H1 (cell line): ENCODE measurements around the gene GALK1. TPM values are rescaled to one million over a fixed set of nuclear protein-coding genes. Genes with fewer than 3 reads are reported as not detected.

Source experiments
- CTCF ChIA-PET: fragments of 300-600 bp; sonication (Branson Sonifier 250); formaldehyde crosslinking; loops from one replicate; lab custom pipeline; 2021; ENCODE audit not compliant: partially characterized antibody; lab: Charles Lee
- POLR2A ChIA-PET: fragments of 300-600 bp; sonication (Branson Sonifier 250); formaldehyde crosslinking; loops from one replicate; lab custom pipeline; 2021; ENCODE audit warnings: inconsistent platforms; ENCODE audit not compliant: partially characterized antibody; lab: Charles Lee
- DNase-seq, 2 experiments: peaks; one replicate each; pipeline versions ENCODE4 v3.0.0 to v3.0.0-alpha.2; 2010 to 2022; ENCODE audit warnings: low spot score in 2 of 2, low read depth in 1 of 2, mixed read lengths in 1 of 2
- FAIRE-seq: peaks from 2 replicates; lab custom pipeline; 2011; peaks lifted over from hg19 to GRCh38; lab: Jason Lieb, UNC
- H2AFZ ChIP-seq: 2 replicates; pipeline ENCODE4 v1.8.1; 2012; ENCODE audit warnings: low read length, inconsistent platforms
- H2AK5ac ChIP-seq: 2 replicates; pipeline ENCODE4 v1.6.1; 2013; ENCODE audit warnings: low read depth, low read length
- H2BK120ac ChIP-seq: replicated peaks from 2 replicates; pipeline ENCODE3; 2013; ENCODE audit warnings: low read depth, low read length, inconsistent platforms
- H2BK12ac ChIP-seq: 2 replicates; pipeline ENCODE4 v1.6.1; 2013; ENCODE audit warnings: low read depth, low read length
- H2BK15ac ChIP-seq: 2 replicates; pipeline ENCODE4 v1.6.1; 2013; ENCODE audit warnings: low read length
- H2BK20ac ChIP-seq: 2 replicates; pipeline ENCODE4 v1.6.1; 2013; ENCODE audit warnings: low read length
- H2BK5ac ChIP-seq: 2 replicates; pipeline ENCODE4 v1.6.1; 2013; ENCODE audit warnings: low read depth, low read length
- H3K14ac ChIP-seq: 2 replicates; pipeline ENCODE4 v1.6.1; 2013; ENCODE audit warnings: inconsistent platforms; ENCODE audit not compliant: insufficient read length
- H3K18ac ChIP-seq: 2 replicates; pipeline ENCODE4 v1.6.1; 2013; ENCODE audit warnings: low read length; ENCODE audit errors: extremely low read depth
- H3K23ac ChIP-seq: 2 replicates; pipeline ENCODE4 v1.6.1; 2013; ENCODE audit warnings: inconsistent platforms; ENCODE audit not compliant: insufficient read length
- H3K23me2 ChIP-seq: 2 replicates; pipeline ENCODE4 v1.6.1; 2013; ENCODE audit warnings: low read depth, low read length
- H3K27ac ChIP-seq: 2 replicates; pipeline ENCODE4 v1.6.1; 2011; ENCODE audit warnings: low read depth, low read length, inconsistent platforms
- H3K27me3 ChIP-seq, 4 experiments: replicated peaks in 1 of 4; 1 replicate in 1 of 4; 2 replicates in 3 of 4; pipeline versions ENCODE4 v1.6.1 to v1.8.1; 2011 to 2013; ENCODE audit warnings: low read length in 3 of 4, mild to moderate bottlenecking in 3 of 4, inconsistent platforms in 2 of 4, mixed read lengths in 2 of 4, moderate library complexity in 1 of 4; ENCODE audit not compliant: control insufficient read depth in 3 of 4, insufficient read depth in 3 of 4; ENCODE audit errors: extremely low read depth in 1 of 4
- H3K36me3 ChIP-seq, 4 experiments: 2 replicates each; pipeline versions ENCODE4 v1.6.1 to v1.8.1; 2011 to 2013; ENCODE audit warnings: mild to moderate bottlenecking in 4 of 4, low read length in 3 of 4, moderate library complexity in 2 of 4, control low read depth in 1 of 4, inconsistent platforms in 1 of 4; ENCODE audit not compliant: insufficient read depth in 4 of 4, control insufficient read depth in 2 of 4
- H3K4ac ChIP-seq: replicated peaks from 2 replicates; pipeline ENCODE3; 2013; ENCODE audit warnings: low read length, low read depth, mixed read lengths, inconsistent platforms; ENCODE audit not compliant: insufficient read length
- H3K4me1 ChIP-seq, 4 experiments: replicated peaks in 1 of 4; 1 replicate in 1 of 4; 2 replicates in 3 of 4; pipeline versions ENCODE4 v1.6.1 to v1.8.1; 2011 to 2013; ENCODE audit warnings: low read length in 3 of 4, inconsistent platforms in 2 of 4, mixed read lengths in 1 of 4; ENCODE audit not compliant: insufficient read depth in 4 of 4, control insufficient read depth in 3 of 4
- H3K4me2 ChIP-seq, 2 experiments: 2 replicates each; pipeline versions ENCODE4 v1.6.1 to v1.8.1; 2011 to 2013; ENCODE audit warnings: low read depth in 2 of 2, low read length in 2 of 2, control low read depth in 1 of 2, inconsistent platforms in 1 of 2, mild to moderate bottlenecking in 1 of 2; ENCODE audit not compliant: insufficient read depth in 1 of 2
- H3K4me3 ChIP-seq, 4 experiments: fragments of 200-600, 300-600 bp in 1 of 4; sonication (generic), shearing (Covaris generic), sonication (Bioruptor Twin) in 1 of 4; 2 replicates each; pipeline versions ENCODE4 v1.5.1 to v1.8.1; 2011 to 2016; ENCODE audit warnings: low read length in 4 of 4, low read depth in 3 of 4, control low read depth in 2 of 4, inconsistent platforms in 2 of 4, mild to moderate bottlenecking in 2 of 4, mixed read lengths in 1 of 4, moderate library complexity in 1 of 4; ENCODE audit not compliant: insufficient read depth in 2 of 4; ENCODE audit errors: extremely low read depth in 1 of 4
- H3K56ac ChIP-seq: replicated peaks from 2 replicates; pipeline ENCODE3; 2013; ENCODE audit warnings: low read depth, mild to moderate bottlenecking, mixed read lengths, low read length, inconsistent platforms; ENCODE audit not compliant: insufficient read length
- H3K79me1 ChIP-seq: 2 replicates; pipeline ENCODE4 v1.6.1; 2013; ENCODE audit warnings: low read depth, low read length, control low read depth
- H3K79me2 ChIP-seq, 2 experiments: 2 replicates each; pipeline versions ENCODE4 v1.6.1 to v1.8.1; 2012 to 2013; ENCODE audit warnings: low read length in 2 of 2, mild to moderate bottlenecking in 2 of 2, inconsistent platforms in 1 of 2; ENCODE audit not compliant: insufficient read depth in 2 of 2, control insufficient read depth in 1 of 2
- H3K9ac ChIP-seq, 4 experiments: replicated peaks in 1 of 4; 1 replicate in 1 of 4; 2 replicates in 3 of 4; pipeline versions ENCODE4 v1.6.1 to v1.8.1; 2011 to 2013; ENCODE audit warnings: low read depth in 3 of 4, low read length in 3 of 4, control low read depth in 2 of 4, mild to moderate bottlenecking in 2 of 4, moderate library complexity in 2 of 4, inconsistent platforms in 1 of 4; ENCODE audit errors: extremely low read depth in 1 of 4
- H3K9me3 ChIP-seq, 2 experiments: 2 replicates each; pipeline versions ENCODE4 v1.6.1 to v1.8.1; 2012 to 2013; ENCODE audit warnings: mild to moderate bottlenecking in 2 of 2, moderate library complexity in 2 of 2, control low read depth in 1 of 2, inconsistent platforms in 1 of 2, low read depth in 1 of 2, low read length in 1 of 2, mixed read lengths in 1 of 2; ENCODE audit not compliant: insufficient read depth in 2 of 2
- H4K20me1 ChIP-seq, 2 experiments: replicated peaks in 1 of 2; 2 replicates each; pipeline versions ENCODE3 to v1.8.1; 2011 to 2013; ENCODE audit warnings: inconsistent platforms in 2 of 2, low read length in 2 of 2, mild to moderate bottlenecking in 1 of 2; ENCODE audit not compliant: insufficient read depth in 2 of 2, control insufficient read depth in 1 of 2
- H4K5ac ChIP-seq: 2 replicates; pipeline ENCODE4 v1.6.1; 2013; ENCODE audit warnings: low read length, low read depth, mixed read lengths, inconsistent platforms; ENCODE audit not compliant: insufficient read length
- H4K8ac ChIP-seq: 2 replicates; pipeline ENCODE4 v1.8.0; 2013; ENCODE audit warnings: mild to moderate bottlenecking, moderate library complexity, low read length, inconsistent platforms; ENCODE audit not compliant: insufficient read depth; ENCODE audit errors: extremely low read depth
- H4K91ac ChIP-seq: replicated peaks from 2 replicates; pipeline ENCODE3; 2013; ENCODE audit warnings: low read length, mixed read lengths, inconsistent platforms; ENCODE audit not compliant: insufficient read length
- CTCF ChIP-seq, 3 experiments: IDR thresholded peaks; 1 replicate in 2 of 3; 2 replicates in 1 of 3; pipeline versions ENCODE4 v1.5.1 to v1.6.1; 2011; ENCODE audit warnings: low read length in 3 of 3, mild to moderate bottlenecking in 3 of 3, inconsistent platforms in 2 of 3, low read depth in 1 of 3, moderate library complexity in 1 of 3; ENCODE audit not compliant: insufficient read depth in 1 of 3; ENCODE audit errors: control extremely low read depth in 1 of 3
- EGR1 ChIP-seq: IDR thresholded peaks from 2 replicates; pipeline ENCODE4 v1.6.1; 2011; ENCODE audit warnings: low read depth, low read length, borderline replicate concordance
- WGBS, 2 experiments: shearing (Covaris generic) in 1 of 2; methylation state at CpG; one replicate each; pipeline versions ENCODE4 v1.1.6 to v1.1.7; 2013 to 2015; ENCODE audit warnings: low lambda C conversion rate in 2 of 2, mixed read lengths in 2 of 2, inconsistent platforms in 1 of 2, low coverage in 1 of 2, missing lambda C conversion rate in 1 of 2; ENCODE audit not compliant: insufficient replicate concordance in 2 of 2, insufficient coverage in 1 of 2, insufficient read length in 1 of 2; ENCODE audit errors: extremely low coverage in 1 of 2, missing lambda C conversion rate in 1 of 2; 5-methylcytosine and 5-hydroxymethylcytosine counted together
- polyA plus RNA-seq, 7 experiments: library from polyadenylated mRNA; depleted of rRNA in 3 of 7; stranded (reverse) in 5 of 7; unstranded in 2 of 7; fragments of >200 nt in 5 of 7; fragments of 200-250 nt in 2 of 7; gene quantifications; 1 replicate in 5 of 7; 2 replicates in 1 of 7; 4 replicates in 1 of 7; pipeline versions ENCODE4 v1.2.1 to v1.2.3, GENCODE V29; 2011 to 2013; ENCODE audit warnings: missing spikeins in 2 of 7, mixed read lengths in 2 of 7
- total RNA-seq: library from RNA; stranded (reverse); fragmentation: NEBNext Ultra II Directional; extraction: Animal tissue kit (Norgen Biotek cat#: 25700); gene quantifications from 2 replicates; pipeline ENCODE4 v1.2.1, GENCODE V29; 2021

GALK1 gene
- total and polyA plus RNA-seq, 2 of the 8 experiments (the other 6 are each of a cell fraction or from before 2014, with no cell fraction given) = 34.1 to 47.9 TPM

GRCh38 chr17:75783069-75783783 is 18.2 kb upstream of the GALK1 start:
- no peak overlapping the region for H4K91ac ChIP-seq
- H3K56ac ChIP-seq = no peak overlapping the region
- no peak overlapping the region for H2BK5ac ChIP-seq
- no peak overlapping the region for H3K9ac ChIP-seq
- no peak overlapping the region for H4K8ac ChIP-seq
- no peak overlapping the region for H3K27ac ChIP-seq
- no peaks in the 10 kb centered on the region for H3K27me3 ChIP-seq
- DNase-seq (no peak), FAIRE-seq (no peak)
- TF ChIP-seq CTCF (IDR thresholded peaks at IDR 0.05; ENCODE audit: control extremely low read depth in 1 of 3, insufficient read depth in 1 of 3, low read depth in 1 of 3, low read length in 3 of 3) (peak in 2 of 3 experiments; percentile 14 to 48; a peak in 2 of 4 replicates), EGR1 (no peak)
- no peak overlapping the region for H2BK120ac ChIP-seq
- H3K4ac ChIP-seq = no peak overlapping the region
- no peak overlapping the region for H3K14ac ChIP-seq
- peaks cover 0 to 20% (median 7%) of the 10 kb centered on the region in 4 experiments; a peak in 6 of 7 replicates for H3K4me1 ChIP-seq
- no peak overlapping the region for H2BK15ac ChIP-seq
- H3K4me3 ChIP-seq = peak overlapping the region in 1 of 4 experiments; percentile 87; a peak in 1 of 8 replicates
- CTCF ChIA-PET = interaction anchor here (0.6 to 21.4 kb wide), 21 partner anchors 9 to 1837 kb away, joined by 3 to 359 read pairs (median 5); partner anchors contain the start of genes GALK1, SMIM5, TRIM65 and UNC13D
- no peak overlapping the region for H4K5ac ChIP-seq
- H2AFZ ChIP-seq = peak overlapping the region; percentile 37; the same call in 1 of the 2 replicates
- no peak overlapping the region for H2BK12ac ChIP-seq
- no peaks in the 10 kb centered on the region for H3K9me3 ChIP-seq
- peaks cover 6% of the 10 kb centered on the region; the same call in 1 of the 2 replicates for H3K23me2 ChIP-seq
- no peak overlapping the region for H3K23ac ChIP-seq
- H2AK5ac ChIP-seq = no peak overlapping the region
- peaks cover 21 to 46% of the 10 kb centered on the region in 2 experiments for H3K79me2 ChIP-seq
- no peak overlapping the region; a peak in 2 of 4 replicates for H3K4me2 ChIP-seq
- H2BK20ac ChIP-seq = no peak overlapping the region
- H4K20me1 ChIP-seq = peaks cover 3 to 4% of the 10 kb centered on the region in 2 experiments
- no peak overlapping the region for H3K18ac ChIP-seq
- peaks cover 0 to 6% (median 3%) of the 10 kb centered on the region in 4 experiments; a peak in 5 of 8 replicates for H3K36me3 ChIP-seq
- POLR2A ChIA-PET = interaction anchor here (0.8 to 7.5 kb wide), 14 partner anchors 8 to 113 kb away, joined by 3 to 98 read pairs (median 18); partner anchors contain the start of genes GALK1 and TRIM65
- peaks cover 3% of the 10 kb centered on the region; the same call in 1 of the 2 replicates for H3K79me1 ChIP-seq
- WGBS, 2 experiments = 47% methylated on average over 6 of the region's 6 CpGs; no CpG with 5 or more reads in 1 of the 2 experiments
